HepG2 (cell line): ENCODE measurements around the gene TXNDC9. TPM values are rescaled to one million over a fixed set of nuclear protein-coding genes. Genes with fewer than 3 reads are reported as not detected.
A peak's percentile ranks its signal among the peaks of the same experiment; 100 is the strongest.

ENCODE experiments used
- ARID2 ChIP-seq: sonication (generic); formaldehyde crosslinking; IDR thresholded peaks from 2 replicates; pipeline ENCODE4 v1.8.1; 2022; ENCODE audit warnings: mild to moderate bottlenecking, missing genetic modification reagents, borderline replicate concordance
- CENPT ChIP-seq: sonication (generic); formaldehyde crosslinking; IDR thresholded peaks from 2 replicates; pipeline ENCODE4 v1.8.0; 2022; ENCODE audit warnings: low read depth, mild to moderate bottlenecking, moderate library complexity, missing genetic modification reagents
- MTF1 ChIP-seq: sonication (generic); formaldehyde crosslinking; IDR thresholded peaks from 2 replicates; pipeline ENCODE4 v1.5.0; 2020; ENCODE audit warnings: missing genetic modification reagents
- RXRB ChIP-seq: IDR thresholded peaks from 2 replicates; pipeline ENCODE4 v1.6.1; 2016; ENCODE audit warnings: borderline replicate concordance, missing genetic modification reagents, missing compliant biosample characterization
- SNAPC4 ChIP-seq: sonication (generic); formaldehyde crosslinking; IDR thresholded peaks from 2 replicates; pipeline ENCODE4 v1.4.0; 2020; ENCODE audit warnings: mild to moderate bottlenecking, missing genetic modification reagents
- SOX5 ChIP-seq: IDR thresholded peaks from 2 replicates; pipeline ENCODE4 v1.6.1; 2016; ENCODE audit warnings: borderline replicate concordance
- SRSF9 ChIP-seq: fragments of 200-400 bp; formaldehyde crosslinking; IDR thresholded peaks from 2 replicates; pipeline ENCODE4 v1.6.1; 2018; ENCODE audit warnings: borderline replicate concordance, mild to moderate bottlenecking, low read depth, low read length; ENCODE audit not compliant: insufficient read depth, poor library complexity, severe bottlenecking
- ZNF343 ChIP-seq: sonication (generic); formaldehyde crosslinking; IDR thresholded peaks from 2 replicates; pipeline ENCODE4 v1.4.0; 2020; ENCODE audit warnings: mild to moderate bottlenecking, missing genetic modification reagents
- ZNF513 ChIP-seq: sonication (generic); formaldehyde crosslinking; conservative IDR thresholded peaks from 2 replicates; pipeline ENCODE4 v1.5.0; 2020; ENCODE audit warnings: missing genetic modification reagents
- ZNF567 ChIP-seq: sonication (generic); formaldehyde crosslinking; IDR thresholded peaks from 2 replicates; pipeline ENCODE4 v1.8.1; 2023; ENCODE audit warnings: mild to moderate bottlenecking, missing genetic modification reagents, borderline replicate concordance
- ZNF709 ChIP-seq: sonication (generic); formaldehyde crosslinking; IDR thresholded peaks from 2 replicates; pipeline ENCODE4 v1.5.0; 2020; ENCODE audit warnings: mild to moderate bottlenecking, missing genetic modification reagents
- ZNF75D ChIP-seq: sonication (generic); formaldehyde crosslinking; IDR thresholded peaks from 2 replicates; pipeline ENCODE4 v1.8.1; 2023; ENCODE audit warnings: missing genetic modification reagents, mild to moderate bottlenecking, borderline replicate concordance
- polyA plus RNA-seq, 8 experiments: library from polyadenylated mRNA; depleted of rRNA in 3 of 8; stranded (reverse) in 7 of 8; unstranded in 1 of 8; fragments of >200 nt; fragmentation: Illumina TruSeq in 4 of 8; extraction: Trizol in 4 of 8; gene quantifications; 2 replicates each; pipeline versions ENCODE4 v1.2.1 to v1.2.3, GENCODE V29; 2011 to 2016; ENCODE audit warnings: low read depth in 4 of 8, missing spikeins in 1 of 8, mixed read lengths in 1 of 8; ENCODE audit not compliant: insufficient read depth in 1 of 8
- total RNA-seq, 5 experiments: library from RNA; depleted of rRNA; stranded (reverse); fragments of >200 nt; fragmentation: Illumina TruSeq; extraction: Trizol; gene quantifications; 2 replicates each; pipeline ENCODE4 v1.2.3, GENCODE V29; 2016; ENCODE audit warnings: low read depth in 1 of 5
- TF ChIP-seq, protein P1 (sequence below): sonication (generic); formaldehyde crosslinking; IDR thresholded peaks from 2 replicates; pipeline ENCODE4 v1.9.0; 2022; ENCODE audit warnings: missing genetic modification reagents, mild to moderate bottlenecking, borderline replicate concordance
- TF ChIP-seq, protein P2 (sequence below), 2 experiments: sonication (generic) in 1 of 2; formaldehyde crosslinking in 1 of 2; IDR thresholded peaks; 2 replicates each; pipeline versions ENCODE4 v1.4.0 to v1.6.1; 2016 to 2020; ENCODE audit warnings: borderline replicate concordance in 1 of 2, low read depth in 1 of 2, mild to moderate bottlenecking in 1 of 2, missing genetic modification reagents in 1 of 2

Gene TXNDC9
- total and polyA plus RNA-seq, 2 of the 13 experiments (the other 11 are each of a cell fraction or from before 2014, with no cell fraction given): 35.2 to 94.6 TPM

DNA sequence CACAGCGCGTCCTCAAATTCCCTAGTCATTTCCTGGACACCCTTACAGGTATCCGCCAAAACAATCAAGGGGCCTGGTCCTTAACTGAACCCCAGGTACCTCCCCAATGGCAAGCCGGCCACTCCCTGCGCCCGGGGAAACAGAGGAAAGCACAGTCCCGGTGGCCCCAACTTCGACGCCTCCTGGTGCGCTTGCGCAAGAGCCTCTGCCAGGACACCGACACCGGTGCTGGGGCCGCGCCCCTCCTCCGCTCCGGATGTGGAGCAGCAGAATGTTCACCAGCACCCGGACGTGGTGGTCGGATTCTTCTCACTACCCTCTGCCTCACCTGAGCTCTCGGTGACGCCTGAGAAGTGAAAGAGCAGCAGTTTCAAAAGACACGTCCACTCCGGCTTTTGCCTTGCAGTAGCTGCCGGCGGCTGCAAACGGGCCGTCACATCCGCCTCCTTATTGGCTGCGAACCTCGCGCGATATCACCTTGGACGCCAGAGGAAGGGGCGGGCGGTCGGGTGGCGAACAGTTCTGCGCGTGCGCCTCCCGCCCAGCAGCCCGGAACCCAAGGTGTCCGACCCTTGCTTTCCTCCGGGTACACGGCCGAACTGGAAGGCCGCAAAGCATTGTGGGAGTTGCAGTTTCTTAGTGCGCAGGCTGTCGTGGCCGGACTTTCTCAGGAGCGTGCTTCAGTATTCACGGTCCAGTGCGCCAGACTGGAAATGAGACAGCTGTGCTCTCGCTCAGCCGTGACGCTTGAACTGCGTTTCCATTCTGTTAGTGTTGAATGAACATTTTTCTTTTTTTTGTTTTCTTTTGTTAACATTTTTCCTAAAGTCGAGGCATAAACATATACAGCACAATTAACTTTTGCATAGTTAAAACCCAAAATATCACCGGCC lies at the start of gene TXNDC9 (continued):
- TF ChIP-seq ZNF567 (peak; percentile 99), ZNF343 (CRISPR knock-in tag) (peak; percentile 83), MTF1 (no peak), ZNF75D (no peak), ZNF709 (CRISPR knock-in tag) (no peak; the same call in 1 of the 2 replicates), SRSF9 (no peak), SNAPC4 (CRISPR knock-in tag) (peak; percentile 42; the same call in 1 of the 2 replicates), SOX5 (CRISPR knock-in tag) (peak; percentile 59; the same call in 1 of the 2 replicates), ARID2 (CRISPR knock-in tag) (peak; percentile 59), CENPT (CRISPR knock-in tag) (no peak), RXRB (CRISPR knock-in tag) (peak; percentile 80; the same call in 1 of the 2 replicates), ZNF513 (CRISPR knock-in tag) (no peak)
- TF ChIP-seq, protein P1, sequence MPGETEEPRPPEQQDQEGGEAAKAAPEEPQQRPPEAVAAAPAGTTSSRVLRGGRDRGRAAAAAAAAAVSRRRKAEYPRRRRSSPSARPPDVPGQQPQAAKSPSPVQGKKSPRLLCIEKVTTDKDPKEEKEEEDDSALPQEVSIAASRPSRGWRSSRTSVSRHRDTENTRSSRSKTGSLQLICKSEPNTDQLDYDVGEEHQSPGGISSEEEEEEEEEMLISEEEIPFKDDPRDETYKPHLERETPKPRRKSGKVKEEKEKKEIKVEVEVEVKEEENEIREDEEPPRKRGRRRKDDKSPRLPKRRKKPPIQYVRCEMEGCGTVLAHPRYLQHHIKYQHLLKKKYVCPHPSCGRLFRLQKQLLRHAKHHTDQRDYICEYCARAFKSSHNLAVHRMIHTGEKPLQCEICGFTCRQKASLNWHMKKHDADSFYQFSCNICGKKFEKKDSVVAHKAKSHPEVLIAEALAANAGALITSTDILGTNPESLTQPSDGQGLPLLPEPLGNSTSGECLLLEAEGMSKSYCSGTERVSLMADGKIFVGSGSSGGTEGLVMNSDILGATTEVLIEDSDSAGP: peak; percentile 93
- TF ChIP-seq, protein P2, sequence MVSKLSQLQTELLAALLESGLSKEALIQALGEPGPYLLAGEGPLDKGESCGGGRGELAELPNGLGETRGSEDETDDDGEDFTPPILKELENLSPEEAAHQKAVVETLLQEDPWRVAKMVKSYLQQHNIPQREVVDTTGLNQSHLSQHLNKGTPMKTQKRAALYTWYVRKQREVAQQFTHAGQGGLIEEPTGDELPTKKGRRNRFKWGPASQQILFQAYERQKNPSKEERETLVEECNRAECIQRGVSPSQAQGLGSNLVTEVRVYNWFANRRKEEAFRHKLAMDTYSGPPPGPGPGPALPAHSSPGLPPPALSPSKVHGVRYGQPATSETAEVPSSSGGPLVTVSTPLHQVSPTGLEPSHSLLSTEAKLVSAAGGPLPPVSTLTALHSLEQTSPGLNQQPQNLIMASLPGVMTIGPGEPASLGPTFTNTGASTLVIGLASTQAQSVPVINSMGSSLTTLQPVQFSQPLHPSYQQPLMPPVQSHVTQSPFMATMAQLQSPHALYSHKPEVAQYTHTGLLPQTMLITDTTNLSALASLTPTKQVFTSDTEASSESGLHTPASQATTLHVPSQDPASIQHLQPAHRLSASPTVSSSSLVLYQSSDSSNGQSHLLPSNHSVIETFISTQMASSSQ (IDR thresholded peaks at IDR 0.05; ENCODE audit: low read depth): 0 out of 2 replicates have a peak, but pooled peaks have one; percentile 17
- TF ChIP-seq, protein P2 (CRISPR knock-in tag; IDR thresholded peaks at IDR 0.05; ENCODE audit: borderline replicate concordance): peak; percentile 88; the same call in 1 of the 2 replicates
